D341Med (cell line): ENCODE results near the gene TMEM145.
A peak's percentile ranks its signal among the peaks of the same experiment; 100 is the strongest.

Source experiments
- DNase-seq: peaks from one replicate; pipeline ENCODE4 v3.0.0; 2012; ENCODE audit warnings: low spot score

The TMEM145 gene

DNA sequence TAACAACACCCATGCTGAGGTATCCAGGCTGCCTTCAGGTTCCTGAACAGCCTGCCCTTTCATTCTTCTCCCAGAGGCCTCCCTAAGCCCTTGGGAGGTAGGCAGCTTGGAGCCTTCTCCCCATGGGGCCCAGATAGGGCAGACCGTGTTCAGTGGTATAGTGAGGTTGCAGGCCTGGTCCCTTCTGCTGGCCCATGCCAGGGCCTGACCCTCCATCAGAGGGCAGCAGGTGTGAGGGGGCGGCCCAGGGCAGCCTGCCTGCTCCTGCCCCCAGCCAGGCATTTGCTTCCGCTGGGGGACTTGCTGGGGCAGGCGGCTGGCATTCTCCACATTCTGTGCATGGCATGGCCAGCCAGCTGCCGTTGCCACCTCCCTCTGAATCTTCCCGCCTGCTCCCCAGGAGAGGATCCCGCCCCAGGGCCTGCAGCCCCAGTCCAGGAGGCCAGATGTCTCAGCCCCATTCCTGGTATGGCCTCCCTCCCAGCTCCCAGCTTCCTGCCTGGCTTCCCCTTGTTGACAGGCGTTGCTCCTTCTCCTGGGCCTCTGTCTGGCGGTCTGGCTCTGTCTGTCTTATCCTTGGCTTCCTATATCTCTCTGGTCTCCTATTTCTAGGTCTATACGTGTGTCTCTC lies 35.2 kb upstream of the TMEM145 start:
- no peak for DNase-seq

DNA sequence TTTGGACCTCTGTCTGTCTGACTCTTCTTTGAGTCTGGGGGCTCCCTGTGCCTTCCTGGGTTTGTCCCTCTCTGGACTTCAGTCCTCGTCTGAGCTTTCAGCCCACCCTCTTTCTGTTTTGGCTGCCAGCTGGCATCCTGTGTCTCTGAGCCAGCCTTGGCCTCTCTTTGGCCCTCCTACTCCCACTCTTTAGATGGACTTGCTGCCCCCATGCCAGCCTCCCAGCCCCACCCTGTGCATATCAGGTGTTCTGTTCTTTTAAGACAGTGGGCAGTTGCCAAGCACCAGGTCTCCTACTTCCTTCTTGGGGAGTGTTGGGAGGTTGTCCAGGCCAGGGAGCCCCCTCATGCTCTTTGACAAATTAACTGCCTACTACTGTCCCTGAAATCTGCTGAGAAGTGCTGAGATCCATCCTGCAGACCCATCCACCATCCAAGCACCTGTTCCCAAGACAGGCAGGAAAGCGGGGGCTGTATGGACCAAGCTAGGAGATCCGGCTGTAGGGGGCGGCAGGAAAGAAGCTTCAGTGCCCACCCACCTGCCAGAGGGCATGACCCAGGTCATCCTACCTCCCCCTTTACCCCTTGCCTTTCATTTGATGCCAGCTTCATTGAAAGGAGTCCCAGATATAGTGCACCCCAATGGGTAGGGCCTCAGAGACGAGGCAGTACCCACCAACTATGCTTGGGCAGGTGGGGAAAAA lies 34.5 kb upstream of the TMEM145 start:
- no peak for DNase-seq

DNA sequence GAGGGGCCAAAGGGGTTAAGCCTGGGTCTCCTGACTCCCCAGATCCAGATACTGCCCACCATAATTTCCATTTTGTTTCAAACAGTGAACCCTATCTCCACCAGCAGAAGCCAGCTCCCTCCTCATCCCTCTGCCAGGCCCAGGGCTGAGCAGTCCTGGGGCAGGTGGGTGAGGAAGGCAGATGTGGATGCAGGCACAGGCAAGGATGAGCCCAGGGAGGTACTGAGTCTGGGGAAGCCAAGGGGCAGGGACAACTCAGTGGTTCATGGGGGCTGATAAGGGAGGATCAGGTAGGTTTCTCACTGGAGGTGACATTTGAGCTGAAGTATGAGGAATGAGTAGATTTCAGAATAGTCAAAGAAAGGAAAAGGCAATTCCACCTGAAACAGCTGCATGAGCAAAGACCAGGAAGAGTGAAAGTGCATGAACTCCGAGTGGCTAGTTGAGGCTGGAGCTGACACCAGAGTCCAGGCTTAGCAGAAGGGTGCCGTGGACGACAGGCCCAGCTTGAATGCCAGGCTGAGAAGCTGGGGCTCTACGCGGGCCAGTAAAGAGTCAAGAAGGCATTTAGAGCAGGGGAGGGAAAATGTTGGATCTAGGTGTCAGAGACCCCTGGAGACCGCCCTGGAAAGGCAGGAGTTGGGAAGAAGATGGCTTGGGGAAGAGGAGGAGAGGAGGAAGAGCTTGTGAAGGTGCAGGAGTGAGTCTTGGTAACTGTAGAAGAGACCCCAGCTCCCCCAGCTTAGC lies 33.8 kb upstream of the TMEM145 start:
- no peak for DNase-seq

DNA sequence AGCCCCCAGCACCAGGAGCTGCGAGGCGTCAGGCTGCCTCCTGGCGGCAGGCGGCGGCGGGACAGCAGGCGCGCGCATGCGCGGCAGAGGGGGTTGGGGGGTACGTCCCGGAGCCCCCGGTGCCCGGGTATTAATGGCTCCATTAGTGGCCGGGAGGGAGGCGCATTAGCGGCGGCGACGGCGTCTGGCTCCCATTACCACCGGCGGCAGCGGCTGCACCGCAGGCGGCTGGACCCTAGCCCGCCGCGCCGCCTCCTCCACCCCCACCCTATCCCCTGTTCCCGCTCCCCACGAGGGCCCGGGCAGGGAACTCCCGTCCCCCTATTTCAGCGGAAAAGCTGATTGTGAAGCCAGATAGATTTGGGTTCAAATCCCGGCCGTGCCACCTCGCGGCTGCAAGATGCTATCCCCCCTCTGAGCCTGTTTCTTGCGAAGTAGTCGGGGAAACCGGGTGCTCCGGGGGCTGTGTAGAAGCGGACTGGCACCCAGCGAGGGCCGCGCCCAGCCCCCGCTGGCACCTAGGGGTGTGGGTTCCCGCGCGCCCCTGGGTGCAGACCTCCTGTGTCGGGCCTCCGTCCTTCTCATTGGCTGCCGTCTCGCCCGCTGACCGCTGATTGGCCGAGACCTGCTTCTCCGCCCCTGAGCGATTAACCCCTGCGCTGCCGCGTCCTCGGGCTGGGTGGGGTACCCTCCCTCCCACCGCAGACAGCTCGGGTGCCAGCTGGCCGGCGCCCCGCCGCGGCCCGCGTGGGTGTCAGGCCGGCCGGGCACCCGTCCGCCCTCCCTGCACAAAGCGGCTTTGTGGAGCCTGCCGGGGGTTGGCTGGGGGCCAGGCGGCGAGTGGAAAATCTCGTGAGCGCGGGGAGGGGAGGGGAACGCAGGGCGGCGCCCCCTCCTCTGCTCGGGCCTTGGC lies 33.0 kb upstream of the TMEM145 start:
- DNase-seq, result peak; percentile 94

DNA sequence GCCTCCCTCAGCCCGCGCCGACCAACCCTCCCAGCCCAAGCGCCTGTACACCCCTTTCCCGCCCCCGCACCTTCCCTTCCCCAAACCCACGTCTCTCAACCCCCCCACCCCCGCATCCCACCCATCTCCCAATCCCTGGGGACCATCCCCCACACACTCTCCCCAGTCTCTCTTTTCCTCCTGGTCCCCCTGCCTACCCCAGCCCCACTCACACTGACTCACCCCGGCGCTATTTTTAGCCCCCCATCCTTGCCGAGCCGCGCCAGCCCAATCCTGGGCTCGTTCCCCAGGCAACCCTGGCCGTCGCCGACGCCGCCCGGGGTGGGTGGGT lies 32.3 kb upstream of the TMEM145 start:
- DNase-seq, result peak; percentile 55

DNA sequence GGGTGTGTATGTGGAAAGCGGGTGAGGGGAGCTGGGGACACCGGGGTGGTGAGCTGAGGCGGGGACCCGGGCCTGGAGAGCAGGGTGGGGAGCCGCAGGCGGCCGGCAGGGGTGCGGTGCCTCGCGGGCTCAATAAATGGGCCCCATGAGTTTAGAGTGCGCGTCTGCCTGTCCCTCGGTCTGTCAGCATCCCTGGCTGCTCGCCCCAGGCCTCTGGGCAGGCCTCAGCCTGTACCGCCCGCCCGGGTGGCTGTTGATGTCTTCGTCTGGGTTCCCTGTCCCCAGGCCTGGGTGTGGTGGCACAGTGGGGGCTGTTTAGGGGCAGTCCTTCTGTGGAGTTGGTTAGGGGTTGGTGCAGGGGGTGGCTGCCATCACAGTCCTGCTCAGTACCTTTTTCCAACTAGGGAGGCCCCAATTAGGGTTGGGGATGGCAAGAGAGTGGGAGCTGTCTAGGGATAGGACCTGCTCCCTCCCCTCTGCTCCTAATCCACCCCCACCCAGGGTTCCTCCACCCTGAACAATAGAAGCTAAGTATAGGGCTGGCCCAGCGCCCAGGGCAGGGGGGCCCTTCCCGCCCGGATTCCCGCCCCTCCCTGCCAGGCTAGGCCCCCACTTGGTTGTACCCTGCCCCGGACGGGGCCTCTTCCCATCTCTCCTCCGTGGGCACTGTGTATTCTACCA lies 31.8 kb upstream of the TMEM145 start:
- no peak for DNase-seq

DNA sequence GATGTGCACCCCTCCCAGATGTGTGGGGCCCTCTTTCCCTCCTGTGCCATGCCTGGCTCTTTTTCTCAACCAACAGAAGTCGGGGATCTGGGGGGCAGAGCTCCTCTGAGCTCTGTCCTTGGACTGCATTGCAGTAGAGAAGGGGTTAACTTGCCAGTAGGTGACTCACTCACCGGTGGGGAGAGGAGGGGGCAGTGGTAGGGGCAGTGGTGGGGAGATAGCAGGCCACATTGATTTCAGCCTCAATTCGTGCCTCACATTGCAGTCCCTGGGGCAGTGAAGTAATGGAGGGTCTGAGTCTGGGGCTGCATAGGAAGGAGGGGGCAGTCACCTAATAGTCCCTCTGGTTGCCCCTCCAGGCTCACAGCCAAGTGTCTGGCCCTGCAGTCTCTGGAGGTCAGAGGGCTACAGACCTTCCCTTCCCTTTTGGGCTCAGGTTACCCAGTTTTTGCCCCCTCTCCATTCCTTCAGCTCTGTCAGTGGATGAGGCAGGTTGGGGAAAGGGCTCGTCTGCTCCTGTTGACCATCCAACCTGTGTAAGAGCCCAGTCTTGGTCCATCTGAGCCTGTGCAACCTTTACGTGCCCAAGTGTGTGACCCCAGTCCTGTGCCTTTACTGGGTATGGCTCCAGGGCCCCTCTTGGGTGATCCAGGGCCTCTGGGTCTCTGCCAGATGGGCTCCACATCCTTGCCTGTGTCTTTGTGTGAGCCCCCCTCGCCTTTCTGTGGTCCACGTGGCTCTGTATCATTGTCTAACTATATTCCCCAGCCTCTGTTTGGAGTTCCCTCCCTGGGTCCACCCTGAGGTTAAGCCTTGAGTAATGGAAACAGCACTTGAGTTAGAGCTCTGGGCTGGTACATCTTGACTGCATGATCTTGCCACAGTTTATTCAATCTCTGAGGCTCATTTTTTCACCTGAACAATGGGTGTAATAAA lies 31.0 kb upstream of the TMEM145 start:
- DNase-seq, result no peak

DNA sequence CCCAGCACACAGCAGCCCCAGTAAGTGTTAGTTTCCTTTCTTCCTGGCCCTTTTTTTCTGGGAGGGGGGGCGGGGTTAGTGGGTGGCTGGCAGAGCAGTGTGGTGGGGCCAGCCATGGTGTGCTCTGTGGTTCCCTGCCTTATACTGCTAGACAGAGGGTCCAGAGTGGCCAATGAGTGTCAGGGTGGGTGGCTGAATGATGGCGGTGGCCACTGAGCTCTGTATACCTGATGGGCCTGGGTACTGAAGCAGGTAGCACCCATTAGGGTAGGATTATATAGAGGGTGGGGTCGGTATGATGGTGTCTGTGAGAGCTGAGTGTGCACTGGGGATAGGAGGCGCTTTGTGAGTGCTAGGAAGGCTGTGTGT lies 30.3 kb upstream of the TMEM145 start:
- DNase-seq, result no peak

DNA sequence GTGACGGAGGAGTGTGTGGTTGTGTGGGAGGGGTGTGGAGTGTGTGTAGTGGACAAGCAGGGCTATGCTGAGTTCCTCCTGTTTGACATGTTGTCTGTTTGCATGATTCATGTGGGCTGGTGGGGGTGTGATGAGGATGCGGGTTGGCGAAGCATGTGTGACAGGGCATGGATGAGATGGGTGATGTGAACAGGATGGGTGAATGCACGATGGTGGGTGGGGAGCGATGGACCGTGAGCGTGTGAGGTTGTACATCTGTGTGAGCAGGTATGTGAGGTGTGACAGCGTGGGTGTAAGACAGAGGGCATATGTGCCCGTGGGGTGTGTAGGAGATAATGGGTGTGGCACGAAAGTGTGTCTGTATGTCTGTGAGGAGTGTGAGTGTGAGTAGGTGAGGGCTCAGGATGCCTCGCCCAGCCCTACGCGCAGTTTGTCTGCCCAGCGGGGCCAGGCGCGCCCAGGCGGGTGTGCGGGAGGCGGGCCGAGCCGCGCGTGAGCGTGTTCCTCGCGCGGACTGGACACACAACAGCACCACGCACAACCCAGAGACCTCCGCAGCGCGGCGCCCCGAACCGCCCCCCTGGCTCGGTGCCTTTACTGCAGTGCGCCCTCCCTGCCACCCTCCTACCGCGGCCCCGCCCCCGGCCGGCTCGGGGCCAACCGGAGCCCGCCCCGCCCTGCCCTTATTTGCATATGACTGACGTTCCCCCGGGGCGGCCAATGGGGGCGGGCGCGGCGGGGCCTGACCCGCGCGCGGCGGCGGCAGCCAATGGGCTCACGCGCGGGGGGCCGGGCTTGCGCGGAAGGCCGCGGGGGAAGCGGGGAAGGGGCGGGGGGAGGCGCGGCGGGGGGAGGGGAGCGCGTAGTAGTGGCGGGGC lies 29.7 kb upstream of the TMEM145 start:
- DNase-seq, result peak; percentile 95

DNA sequence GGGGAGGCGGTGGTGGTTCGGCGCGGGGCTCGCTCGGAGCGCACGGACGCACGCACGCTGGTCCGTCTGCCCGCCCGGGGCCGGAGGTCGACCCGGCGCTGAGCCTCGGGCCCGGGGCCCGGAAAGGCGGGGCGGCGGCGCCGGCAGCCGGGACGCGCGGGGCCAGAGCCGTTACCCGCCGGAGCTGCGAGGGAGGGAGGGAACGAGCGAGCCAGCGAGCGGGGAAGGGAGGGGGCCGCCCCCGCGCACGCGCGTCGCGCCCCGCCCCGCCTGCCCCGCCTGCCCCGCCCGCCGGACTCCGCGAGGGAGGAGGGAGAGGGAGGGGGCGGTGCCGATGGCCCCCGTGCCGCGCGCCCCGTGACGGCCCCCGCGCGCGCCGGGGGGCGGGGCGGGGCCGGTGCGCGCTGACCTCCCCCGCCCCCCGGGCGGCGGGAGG lies 29.0 kb upstream of the TMEM145 start:
- DNase-seq, result peak; percentile 94

DNA sequence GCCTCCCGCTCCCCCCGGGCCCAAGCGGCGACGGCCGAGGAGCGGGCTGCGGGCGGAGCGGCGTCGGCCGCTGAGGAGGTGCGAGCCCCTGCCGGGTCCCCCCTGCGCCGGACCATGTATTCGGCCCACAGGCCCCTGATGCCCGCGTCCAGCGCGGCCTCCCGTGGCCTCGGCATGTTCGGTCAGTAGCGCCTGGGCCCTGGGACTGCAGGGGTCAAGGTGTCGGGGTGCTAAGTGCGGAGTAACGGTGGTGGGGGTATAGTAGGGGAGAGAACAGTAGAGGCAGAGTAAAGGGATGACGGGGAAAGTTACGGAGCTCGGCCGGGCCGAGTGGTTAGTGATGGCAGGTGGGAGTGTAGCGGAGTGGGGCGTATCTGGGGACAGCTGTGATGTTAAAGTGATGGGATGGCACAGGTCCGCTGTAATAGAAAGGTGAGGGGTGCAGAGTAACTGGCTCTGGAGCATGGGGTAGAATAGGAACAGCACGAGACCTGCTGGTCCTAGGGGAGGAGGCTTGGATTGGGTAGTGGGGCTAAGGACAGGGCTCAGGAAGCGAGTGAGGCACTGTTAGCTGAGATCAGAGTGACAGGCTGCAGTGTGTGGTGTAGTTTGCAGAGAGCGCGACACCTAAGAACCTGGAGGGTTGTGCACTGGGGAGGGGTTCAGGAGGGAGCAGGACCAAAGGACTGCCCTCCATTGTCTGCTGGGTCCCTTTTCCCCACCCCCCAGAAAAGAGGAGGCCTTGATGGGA lies 28.3 kb upstream of the TMEM145 start:
- DNase-seq, result no peak

DNA sequence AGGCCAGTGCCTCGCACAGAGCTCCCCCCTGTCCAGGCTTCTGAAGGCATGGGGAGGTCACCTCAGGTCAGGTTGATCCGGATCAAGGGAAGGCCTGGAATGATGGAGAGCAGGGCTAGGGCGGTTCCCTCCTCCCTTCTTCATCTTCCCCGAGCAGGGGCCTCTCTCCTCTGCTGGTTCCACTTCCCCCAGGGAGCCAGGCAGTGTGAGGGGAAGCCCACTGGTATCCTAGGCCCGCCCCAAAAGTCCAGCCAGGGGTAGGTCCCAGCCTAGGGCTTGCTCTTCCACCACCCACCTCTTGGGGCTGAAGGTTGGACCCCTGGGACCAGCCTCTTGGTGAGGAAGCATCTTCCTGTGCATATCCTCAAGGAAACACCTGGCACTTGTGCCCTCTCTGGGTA lies 27.6 kb upstream of the TMEM145 start:
- DNase-seq, result no peak

DNA sequence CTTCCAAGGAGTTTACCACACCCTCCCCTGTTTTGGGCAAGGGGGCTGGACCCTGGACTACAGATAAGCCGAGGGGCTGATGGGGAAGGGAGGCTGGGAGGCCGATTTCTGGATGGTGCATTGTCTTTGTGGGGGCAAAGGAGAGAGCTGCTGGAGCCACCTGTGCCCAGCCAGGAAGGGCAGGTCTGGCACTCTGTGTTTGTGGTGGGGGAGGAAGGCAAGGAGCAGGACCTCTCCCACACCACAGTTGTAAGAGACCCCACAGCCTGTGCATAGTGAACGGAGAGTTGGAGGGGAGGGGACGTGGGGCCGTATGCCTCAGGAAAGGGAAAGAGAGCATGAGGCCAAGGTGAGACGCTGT lies 27.1 kb upstream of the TMEM145 start:
- no peak for DNase-seq

DNA sequence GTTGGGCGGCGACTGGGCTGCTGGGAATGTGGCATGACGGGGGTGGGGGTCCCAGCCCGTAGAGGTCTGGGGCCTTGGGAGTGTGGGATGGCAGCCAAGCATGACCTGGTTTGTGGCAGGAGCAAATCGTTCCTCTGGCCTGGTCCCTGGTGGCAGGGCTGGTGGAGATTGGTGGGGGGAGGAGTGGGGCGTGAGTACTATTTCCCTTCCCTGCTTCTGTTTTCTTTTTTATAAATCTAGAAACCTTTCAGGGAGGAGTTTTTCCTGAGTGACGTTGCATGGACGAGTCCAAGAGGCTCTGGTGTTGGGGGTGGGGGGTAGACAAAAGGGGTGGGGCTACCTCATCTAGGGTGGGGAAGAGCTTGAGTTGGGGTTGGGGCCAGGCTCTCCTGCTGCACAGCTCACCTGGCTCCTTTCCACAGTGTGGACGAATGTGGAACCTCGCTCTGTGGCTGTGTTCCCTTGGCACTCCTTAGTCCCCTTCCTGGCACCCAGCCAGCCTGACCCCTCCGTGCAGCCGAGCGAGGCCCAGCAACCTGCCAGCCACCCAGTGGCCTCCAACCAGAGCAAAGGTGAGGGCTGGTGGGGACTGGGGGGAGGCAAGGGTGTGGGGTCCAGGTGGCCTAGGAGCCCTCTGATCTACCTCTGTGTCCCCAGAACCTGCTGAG lies 26.6 kb upstream of the TMEM145 start:
- no peak for DNase-seq

DNA sequence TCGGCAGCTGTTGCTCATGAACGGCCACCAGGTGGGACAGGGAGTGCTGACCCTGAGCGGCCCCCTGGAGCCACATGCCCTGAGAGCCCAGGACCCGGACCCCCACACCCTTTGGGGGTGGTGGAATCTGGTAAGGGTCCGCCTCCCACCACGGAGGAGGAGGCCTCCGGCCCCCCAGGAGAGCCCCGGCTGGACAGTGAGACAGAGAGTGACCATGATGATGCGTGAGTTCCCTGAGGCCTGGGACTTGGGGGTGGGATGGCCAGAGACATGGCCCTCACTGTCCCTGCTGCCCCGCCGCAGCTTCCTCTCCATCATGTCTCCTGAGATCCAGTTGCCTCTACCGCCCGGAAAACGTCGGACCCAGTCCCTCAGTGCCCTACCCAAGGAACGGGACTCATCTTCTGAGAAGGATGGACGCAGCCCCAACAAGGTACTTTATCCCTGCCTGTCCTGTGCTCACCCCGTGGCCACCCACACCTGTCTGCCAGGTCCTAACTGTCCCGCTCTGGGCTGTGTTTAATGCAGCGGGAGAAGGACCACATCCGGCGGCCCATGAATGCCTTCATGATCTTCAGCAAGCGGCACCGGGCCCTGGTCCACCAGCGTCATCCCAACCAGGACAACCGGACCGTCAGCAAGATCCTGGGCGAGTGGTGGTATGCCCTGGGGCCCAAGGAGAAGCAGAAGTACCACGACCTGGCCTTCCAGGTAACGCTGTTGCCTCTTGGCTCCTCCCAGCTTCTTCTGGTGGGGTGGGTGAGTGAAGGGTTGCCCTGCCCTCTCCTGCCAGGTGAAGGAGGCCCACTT lies 25.9 kb upstream of the TMEM145 start:
- DNase-seq, result no peak

DNA sequence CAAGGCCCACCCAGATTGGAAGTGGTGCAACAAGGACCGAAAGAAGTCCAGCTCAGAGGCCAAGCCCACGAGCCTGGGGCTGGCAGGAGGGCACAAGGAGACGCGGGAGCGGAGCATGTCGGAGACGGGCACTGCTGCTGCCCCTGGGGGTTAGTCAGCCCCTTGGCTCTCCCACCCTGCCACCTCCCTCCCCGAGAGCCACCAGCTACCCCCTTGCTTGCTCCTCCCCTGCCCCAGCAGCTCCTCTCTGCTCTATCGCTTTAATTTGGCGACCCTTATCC lies 25.3 kb upstream of the TMEM145 start:
- DNase-seq, result no peak

DNA sequence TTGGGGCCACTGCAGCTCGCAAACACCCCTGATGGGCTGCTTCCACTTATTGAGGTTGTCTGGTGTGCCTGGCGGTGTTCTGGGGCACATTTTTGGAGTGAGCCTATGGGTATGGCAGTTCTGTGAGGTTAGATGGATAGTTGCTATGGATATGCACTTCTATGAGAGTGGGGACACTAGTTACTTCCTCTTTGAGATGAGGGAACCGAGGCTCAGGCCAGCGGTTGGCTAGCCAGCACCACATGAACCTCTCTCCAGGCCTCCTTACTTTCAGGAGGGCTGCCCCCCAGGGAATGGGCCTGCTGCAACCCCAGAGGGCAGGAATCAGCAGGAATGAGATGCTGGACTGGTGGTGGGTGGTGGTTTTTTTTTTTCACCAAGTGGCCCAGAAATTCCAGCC lies 24.7 kb upstream of the TMEM145 start:
- no peak for DNase-seq
